Activated CD4-positive, alpha-beta T cell treated with anti-CD3 and anti-CD28 coated beads, Interleukin-2, Interleukin-4, amounts not matched to agents 100 ng/mL and 50 ng/mL, durations not matched to agents 16 hours and 8 hours (primary cell): Measurements from ENCODE around the gene RAB31.
"Not testable (repeated sequence)": the region's sequence is repeated elsewhere in the genome, so short reads cannot be mapped to it uniquely, and the experiment has no call there.

Experiments used
- DNase-seq: peaks from one replicate; pipeline ENCODE4 v3.0.0-alpha.2; 2020; ENCODE audit warnings: low spot score

Gene RAB31

GRCh38 chr18:9890196-9890595, 182.1 kb downstream of the RAB31 start:
- DNase-seq = no peak

DNA sequence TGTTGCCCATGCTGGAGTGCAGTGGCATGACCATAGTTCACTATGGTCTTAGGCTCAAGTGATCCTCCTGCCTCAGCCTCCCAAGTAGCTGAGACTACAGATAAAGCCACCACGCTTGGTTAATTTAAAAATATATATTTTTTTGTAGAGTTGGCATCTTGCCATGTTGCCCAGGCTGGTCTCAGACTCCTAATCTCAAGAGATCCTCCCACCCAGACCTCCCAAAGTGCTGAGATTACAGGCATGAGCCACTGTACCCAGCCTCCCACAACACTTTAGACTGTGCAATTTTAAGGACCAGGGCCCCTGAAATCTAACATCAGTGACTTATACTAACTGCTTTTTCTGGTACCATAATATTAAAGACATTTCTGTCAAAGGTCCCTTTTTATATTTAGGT, 182.9 kb downstream of the RAB31 start:
- no peak for DNase-seq

GRCh38 chr18:9891515-9891914, 183.4 kb downstream of the RAB31 start:
- DNase-seq = not testable (repeated sequence)

- DNase-seq = no peak
These were observed 186.5 kb downstream of the RAB31 start for GRCh38 chr18:9894454-9895068.

DNA sequence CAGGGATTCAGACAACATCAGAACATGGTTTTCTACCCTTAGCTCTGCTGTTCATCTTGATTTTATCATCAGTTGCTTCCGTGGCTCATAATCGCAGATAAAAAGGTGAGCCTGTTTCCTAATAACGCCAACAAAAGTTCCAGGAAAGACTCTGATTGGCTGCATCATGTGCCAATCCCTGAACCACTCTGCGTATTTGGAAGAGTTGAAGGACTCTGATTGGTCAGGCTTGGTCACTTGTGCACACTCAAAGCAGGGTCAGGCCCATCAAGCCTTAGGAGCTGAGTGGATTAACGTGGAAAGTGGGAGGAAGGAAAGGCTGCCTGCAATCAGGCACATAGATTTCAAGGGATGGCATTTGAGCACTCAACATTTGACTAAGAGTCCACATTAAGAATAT, 189.0 kb downstream of the RAB31 start:
- DNase-seq = no peak

GRCh38 chr18:9897787-9898291, 189.7 kb downstream of the RAB31 start:
- DNase-seq = not testable (repeated sequence)

- DNase-seq = peak; percentile 17
These were observed 190.9 kb downstream of the RAB31 start for GRCh38 chr18:9898792-9899549.

DNA sequence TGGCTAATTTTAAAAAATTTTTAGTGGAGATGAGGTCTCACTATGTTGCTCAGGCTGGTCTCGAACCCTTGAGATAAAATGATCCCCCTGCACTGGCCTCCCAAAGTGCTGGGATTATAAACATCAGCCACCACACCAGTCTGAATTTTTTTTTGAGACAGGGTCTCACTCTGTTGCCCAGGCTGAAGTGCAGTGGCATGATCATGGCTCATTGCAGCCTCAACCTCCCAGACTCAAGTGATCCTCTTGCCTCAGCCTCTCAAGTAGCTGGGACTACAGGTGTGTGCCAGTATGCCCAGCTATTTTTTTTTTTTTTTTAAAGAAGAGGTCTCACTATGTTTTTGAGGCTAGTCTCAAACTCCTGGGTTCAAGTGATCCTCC, 191.4 kb downstream of the RAB31 start:
- DNase-seq = not testable (repeated sequence)

DNA sequence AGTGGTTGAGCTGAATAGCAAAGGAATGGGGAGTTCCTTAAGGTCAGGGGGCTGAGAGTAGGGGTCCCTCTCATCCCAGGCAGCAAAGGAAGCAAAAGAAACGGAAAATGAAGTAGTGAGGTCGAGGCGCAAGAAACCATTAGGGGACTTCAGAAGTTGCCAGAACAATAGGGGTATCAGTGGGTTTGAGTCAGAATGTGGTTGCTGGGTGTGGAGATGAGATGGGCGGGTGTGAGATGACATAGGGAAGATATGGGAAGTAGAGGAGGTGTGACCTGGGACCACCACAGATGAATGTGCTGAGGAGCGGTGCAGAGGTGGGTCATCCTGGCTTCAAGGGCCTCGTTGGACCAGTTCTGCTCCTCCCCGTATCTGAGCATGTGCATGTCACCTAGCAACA, 192.6 kb downstream of the RAB31 start:
- no peak for DNase-seq

GRCh38 chr18:9901377-9901776, 193.3 kb downstream of the RAB31 start:
- no peak for DNase-seq

DNA sequence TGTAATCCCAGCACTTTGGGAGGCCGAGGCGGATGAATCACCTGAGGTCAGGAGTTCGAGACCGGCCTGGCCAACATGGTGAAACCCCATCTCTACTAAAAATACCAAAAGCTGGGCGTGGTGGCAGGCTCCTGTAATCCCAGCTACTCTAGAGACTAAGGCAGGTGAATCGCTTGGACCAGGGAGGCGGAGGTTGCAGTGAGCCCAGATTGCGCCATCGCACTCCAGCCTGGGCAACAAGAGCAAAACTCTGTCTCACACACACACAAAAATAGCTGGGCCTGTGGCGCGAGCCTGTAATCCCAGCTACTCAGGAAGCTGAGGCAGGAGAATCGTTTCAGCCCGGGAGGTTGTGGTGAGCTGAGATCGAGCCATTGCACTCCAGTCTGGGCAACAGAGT, 194.2 kb downstream of the RAB31 start:
- not testable (repeated sequence) for DNase-seq

DNA sequence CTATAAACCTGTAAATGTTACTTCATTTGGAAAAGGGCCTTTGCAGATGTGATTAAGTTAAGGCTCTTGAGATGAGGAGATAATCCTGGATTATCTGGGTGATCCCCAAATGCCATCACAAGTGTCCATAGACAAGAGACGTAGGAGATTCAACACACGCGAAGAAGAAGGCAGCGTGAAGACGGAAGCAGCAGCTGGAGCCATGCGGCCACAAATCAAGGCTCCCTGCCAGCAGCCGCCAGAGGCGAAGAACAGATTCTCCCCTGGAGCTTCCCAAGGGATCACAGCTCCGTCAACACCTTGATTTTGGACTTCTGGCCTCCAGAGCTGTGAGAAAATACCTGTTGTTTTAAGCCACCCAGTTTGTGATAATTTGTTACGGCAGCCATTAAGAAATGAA, 194.7 kb downstream of the RAB31 start:
- no peak for DNase-seq

DNA sequence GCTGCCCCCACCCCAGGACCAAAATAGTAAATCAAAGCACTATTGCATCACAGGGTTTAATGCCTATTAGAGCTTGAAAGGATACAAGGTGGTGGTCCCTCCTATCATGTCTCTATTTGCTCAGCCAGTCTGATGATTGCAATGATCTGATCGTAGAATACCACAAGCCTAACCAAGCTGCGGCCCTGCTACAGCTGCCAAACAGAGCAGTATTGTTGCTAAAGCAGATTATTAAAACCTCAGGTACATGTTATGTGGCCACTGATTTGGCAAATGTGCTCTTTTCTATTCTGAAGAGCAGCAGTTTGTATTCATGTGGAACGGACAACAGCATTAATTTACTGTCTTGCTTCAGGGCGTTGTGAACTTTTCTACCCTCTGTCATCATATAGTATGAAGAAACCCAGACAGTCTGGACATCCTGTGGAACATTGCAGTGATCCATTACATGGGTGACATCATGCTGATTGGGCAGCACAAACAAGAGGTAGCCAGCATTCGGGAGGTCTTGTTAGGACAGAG, 197.4 kb downstream of the RAB31 start:
- no peak for DNase-seq

GRCh38 chr18:9906481-9906880, 198.4 kb downstream of the RAB31 start:
- no peak for DNase-seq

- no peak for DNase-seq
These were observed 199.8 kb downstream of the RAB31 start for GRCh38 chr18:9907867-9908266.

GRCh38 chr18:9910071-9910470, 202.0 kb downstream of the RAB31 start:
- no peak for DNase-seq

DNA sequence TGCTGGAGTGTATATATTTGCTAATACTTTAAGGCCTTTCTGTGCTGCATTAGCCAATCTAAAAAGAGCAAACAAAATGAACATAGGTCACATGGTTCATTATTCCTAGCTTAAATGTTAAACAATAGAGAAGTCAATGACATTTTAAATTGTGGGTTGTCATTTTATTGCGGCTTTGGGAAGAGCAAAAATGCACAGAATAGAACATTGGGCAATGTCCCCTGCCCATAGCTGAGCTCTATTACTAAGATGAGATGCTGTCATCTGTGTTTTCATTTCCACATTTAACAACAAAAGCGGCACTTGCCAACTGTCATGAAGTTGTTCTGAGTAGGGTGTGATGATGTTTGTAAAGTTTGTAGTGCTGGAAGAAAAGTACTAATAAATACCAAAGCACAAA, 202.6 kb downstream of the RAB31 start:
- no peak for DNase-seq

GRCh38 chr18:9911226-9911625, 203.1 kb downstream of the RAB31 start:
- no peak for DNase-seq
